H9 (cell line): ENCODE data around the gene CCL20. TPM values are rescaled to one million over a fixed set of nuclear protein-coding genes. Genes with fewer than 3 reads are reported as not detected.

Experiments
- DNase-seq: peaks from one replicate; pipeline ENCODE4 v3.0.0-alpha.2; 2017
- H2AFZ ChIP-seq: one replicate; pipeline ENCODE4 v1.6.1; 2013; ENCODE audit warnings: mild to moderate bottlenecking, low read length, control low read depth, moderate library complexity
- H2AK5ac ChIP-seq: 2 replicates; pipeline ENCODE4 v1.6.1; 2013; ENCODE audit warnings: low read length, control low read depth, mixed read lengths; ENCODE audit not compliant: insufficient read length
- H2BK120ac ChIP-seq: one replicate; pipeline ENCODE4 v1.6.1; 2013; ENCODE audit warnings: low read depth, mild to moderate bottlenecking, low read length, control low read depth, inconsistent platforms; ENCODE audit not compliant: poor library complexity, severe bottlenecking
- H2BK12ac ChIP-seq: 2 replicates; pipeline ENCODE4 v1.6.1; 2013; ENCODE audit warnings: low read length, control low read depth, mixed read lengths, low read depth; ENCODE audit not compliant: insufficient read length
- H2BK15ac ChIP-seq: 2 replicates; pipeline ENCODE4 v1.6.1; 2013; ENCODE audit warnings: low read depth, low read length, control low read depth
- H2BK20ac ChIP-seq: one replicate; pipeline ENCODE4 v1.6.1; 2013; ENCODE audit warnings: low read depth, mild to moderate bottlenecking, low read length, control low read depth, inconsistent platforms; ENCODE audit not compliant: poor library complexity, severe bottlenecking
- H2BK5ac ChIP-seq: 2 replicates; pipeline ENCODE4 v1.6.1; 2013; ENCODE audit warnings: low read length, control low read depth, mixed read lengths; ENCODE audit not compliant: insufficient read length
- H3K14ac ChIP-seq: 2 replicates; pipeline ENCODE4 v1.6.1; 2013; ENCODE audit warnings: low read length, control low read depth; ENCODE audit not compliant: insufficient read depth
- H3K18ac ChIP-seq: 2 replicates; pipeline ENCODE4 v1.6.1; 2013; ENCODE audit warnings: low read depth, mild to moderate bottlenecking, mixed read lengths, low read length, control low read depth; ENCODE audit not compliant: insufficient read length
- H3K23ac ChIP-seq: 2 replicates; pipeline ENCODE4 v1.6.1; 2013; ENCODE audit warnings: low read length, control low read depth, mixed read lengths, low read depth; ENCODE audit not compliant: insufficient read length
- H3K23me2 ChIP-seq: 2 replicates; pipeline ENCODE4 v1.6.1; 2013; ENCODE audit warnings: low read depth, mild to moderate bottlenecking, mixed read lengths, low read length, control low read depth; ENCODE audit not compliant: insufficient read length, poor library complexity, severe bottlenecking
- H3K27ac ChIP-seq: 2 replicates; pipeline ENCODE4 v1.5.1; 2013; ENCODE audit warnings: low read length, control low read depth, mixed read lengths, low read depth; ENCODE audit not compliant: insufficient read length
- H3K27me3 ChIP-seq: 2 replicates; pipeline ENCODE4 v1.6.1; 2013; ENCODE audit warnings: low read length, control low read depth, inconsistent platforms; ENCODE audit not compliant: insufficient read depth
- H3K4ac ChIP-seq: 2 replicates; pipeline ENCODE4 v1.6.1; 2013; ENCODE audit warnings: low read depth, mild to moderate bottlenecking, control low read depth, inconsistent platforms, low read length, moderate library complexity
- H3K4me1 ChIP-seq: 2 replicates; pipeline ENCODE4 v1.6.1; 2013; ENCODE audit warnings: low read length, control low read depth, inconsistent platforms; ENCODE audit not compliant: insufficient read depth
- H3K4me2 ChIP-seq: 2 replicates; pipeline ENCODE4 v1.6.1; 2013; ENCODE audit warnings: low read length, control low read depth, mixed read lengths; ENCODE audit not compliant: insufficient read length, insufficient read depth
- H3K56ac ChIP-seq: 2 replicates; pipeline ENCODE4 v1.6.1; 2013; ENCODE audit warnings: low read depth, mild to moderate bottlenecking, mixed read lengths, low read length, control low read depth; ENCODE audit not compliant: insufficient read length
- H3K79me1 ChIP-seq: 2 replicates; pipeline ENCODE4 v1.6.1; 2013; ENCODE audit warnings: low read depth, mild to moderate bottlenecking, moderate library complexity, low read length, control low read depth, inconsistent platforms; ENCODE audit not compliant: insufficient read depth, poor library complexity, severe bottlenecking
- H3K79me2 ChIP-seq: 2 replicates; pipeline ENCODE4 v1.6.1; 2013; ENCODE audit warnings: low read length, control low read depth, inconsistent platforms; ENCODE audit not compliant: insufficient read depth
- H3K9ac ChIP-seq: 2 replicates; pipeline ENCODE4 v1.6.1; 2013; ENCODE audit warnings: low read length, control low read depth, mixed read lengths; ENCODE audit not compliant: insufficient read length; ENCODE audit errors: extremely low read depth
- H3K9me3 ChIP-seq: one replicate; pipeline ENCODE4 v1.6.1; 2013; ENCODE audit warnings: low read depth, low read length, inconsistent platforms; ENCODE audit not compliant: control insufficient read depth
- H3T11ph ChIP-seq: one replicate; pipeline ENCODE4 v1.6.1; 2013; ENCODE audit warnings: mild to moderate bottlenecking, low read length, control low read depth, inconsistent platforms
- H4K20me1 ChIP-seq: one replicate; pipeline ENCODE4 v1.6.1; 2013; ENCODE audit not compliant: control insufficient read depth, insufficient read length, insufficient read depth
- H4K5ac ChIP-seq: 2 replicates; pipeline ENCODE4 v1.6.1; 2013; ENCODE audit warnings: low read depth, mild to moderate bottlenecking, mixed read lengths, low read length, control low read depth; ENCODE audit not compliant: insufficient read length
- H4K8ac ChIP-seq: replicated peaks from 2 replicates; pipeline ENCODE4 v1.6.1; 2013; ENCODE audit warnings: low read length, control low read depth, mixed read lengths, low read depth; ENCODE audit not compliant: insufficient read length
- H4K91ac ChIP-seq: 2 replicates; pipeline ENCODE4 v1.6.1; 2013; ENCODE audit warnings: low read depth, mild to moderate bottlenecking, moderate library complexity, mixed read lengths, low read length, control low read depth; ENCODE audit not compliant: insufficient read length
- H3K27ac Mint-ChIP-seq, 3 experiments: 2 replicates in 2 of 3; 3 replicates in 1 of 3; pipeline ENCODE4 v1.8.0; 2020 to 2021; ENCODE audit warnings: mixed read lengths in 3 of 3, mild to moderate bottlenecking in 1 of 3, moderate library complexity in 1 of 3
- H3K27me3 Mint-ChIP-seq: 2 replicates; pipeline ENCODE4 v1.8.0; 2021; ENCODE audit warnings: low read depth, mild to moderate bottlenecking, moderate library complexity, mixed read lengths
- H3K36me3 Mint-ChIP-seq, 3 experiments: 2 replicates in 2 of 3; 3 replicates in 1 of 3; pipeline ENCODE4 v1.8.0; 2020 to 2021; ENCODE audit warnings: low read depth in 3 of 3, mixed read lengths in 3 of 3; ENCODE audit not compliant: insufficient read depth in 1 of 3
- H3K4me1 Mint-ChIP-seq, 2 experiments: 2 replicates each; pipeline ENCODE4 v1.8.0; 2020; ENCODE audit warnings: mixed read lengths in 2 of 2
- H3K4me3 Mint-ChIP-seq, 2 experiments: 2 replicates in 1 of 2; 3 replicates in 1 of 2; pipeline ENCODE4 v1.8.0; 2020 to 2021; ENCODE audit warnings: mild to moderate bottlenecking in 2 of 2, mixed read lengths in 2 of 2, moderate library complexity in 1 of 2
- H3K9me3 Mint-ChIP-seq, 2 experiments: 2 replicates in 1 of 2; 3 replicates in 1 of 2; pipeline ENCODE4 v1.8.0; 2020; ENCODE audit warnings: mild to moderate bottlenecking in 2 of 2, mixed read lengths in 2 of 2, moderate library complexity in 1 of 2
- CTCF ChIP-seq: fragments of 200-600 bp; sonication (generic); conservative IDR thresholded peaks from 3 replicates; pipeline ENCODE4 v1.8.0; 2021; ENCODE audit warnings: antibody characterized with exemption, mild to moderate bottlenecking
- WGBS: extraction: QIAGEN DNeasy Blood & Tissue Kit; methylation state at CpG from one replicate; pipeline ENCODE4 v1.1.7; 2013; ENCODE audit warnings: missing lambda C conversion rate, low lambda C conversion rate, mixed read lengths; ENCODE audit not compliant: insufficient read length; ENCODE audit errors: extremely low coverage; 5-methylcytosine and 5-hydroxymethylcytosine counted together
- total RNA-seq: library from RNA; stranded (reverse); gene quantifications from 2 replicates; pipeline ENCODE4 v1.2.1, GENCODE V29; 2021

CCL20 gene
- total RNA-seq, 1 experiment from 2014 or later: not detected

- Histone ChIP-seq H3T11ph (no peak overlapping the region), H3K4ac (no peak overlapping the region), H4K5ac (no peak overlapping the region), H3K4me2 (no peak overlapping the region), H2BK5ac (no peak overlapping the region), H3K27me3 (no peaks in the 10 kb centered on the region), H3K27ac (no peak overlapping the region), H3K9ac (no peak overlapping the region), H2BK20ac (no peak overlapping the region), H3K14ac (no peak overlapping the region), H3K18ac (no peak overlapping the region), H3K79me2 (no peaks in the 10 kb centered on the region), H2BK12ac (no peak overlapping the region), H3K9me3 (no peaks in the 10 kb centered on the region), H2BK15ac (no peak overlapping the region), H4K8ac (no peak overlapping the region), H2AK5ac (no peak overlapping the region), H3K56ac (no peak overlapping the region), H3K23ac (no peak overlapping the region), H4K20me1 (no peaks in the 10 kb centered on the region), H3K4me1 (no peaks in the 10 kb centered on the region), H2BK120ac (no peak overlapping the region), H3K23me2 (no peaks in the 10 kb centered on the region), H3K79me1 (no peaks in the 10 kb centered on the region), H2AFZ (no peak overlapping the region), H4K91ac (no peak overlapping the region)
- H3K27me3 Mint-ChIP-seq: no peaks in the 10 kb centered on the region
- no peak for TF ChIP-seq CTCF
- no peaks in the 10 kb centered on the region; a peak in 1 of 5 replicates for H3K9me3 Mint-ChIP-seq
- no peak overlapping the region for H3K27ac Mint-ChIP-seq
- no CpG with 5 or more reads among the region's 4 CpGs for WGBS
- H3K4me3 Mint-ChIP-seq: no peak overlapping the region
- peaks cover 0 to 1% of the 10 kb centered on the region in 2 experiments; a peak in 3 of 4 replicates for H3K4me1 Mint-ChIP-seq
- no peaks in the 10 kb centered on the region for H3K36me3 Mint-ChIP-seq
- DNase-seq: no peak
Observed at GRCh38 chr2:227765788-227766372, 47.8 kb upstream of the CCL20 start.
